Fibroblast of skin of left quadriceps (primary cell): Measurements from ENCODE around the gene DGCR6.
"Not testable (repeated sequence)": the region's sequence is repeated elsewhere in the genome, so short reads cannot be mapped to it uniquely, and the experiment has no call there.

Source experiments
- DNase-seq, 2 experiments: peaks; one replicate each; pipeline ENCODE4 v3.0.0-alpha.2; 2013; ENCODE audit warnings: low read depth in 2 of 2

Gene DGCR6

DNA sequence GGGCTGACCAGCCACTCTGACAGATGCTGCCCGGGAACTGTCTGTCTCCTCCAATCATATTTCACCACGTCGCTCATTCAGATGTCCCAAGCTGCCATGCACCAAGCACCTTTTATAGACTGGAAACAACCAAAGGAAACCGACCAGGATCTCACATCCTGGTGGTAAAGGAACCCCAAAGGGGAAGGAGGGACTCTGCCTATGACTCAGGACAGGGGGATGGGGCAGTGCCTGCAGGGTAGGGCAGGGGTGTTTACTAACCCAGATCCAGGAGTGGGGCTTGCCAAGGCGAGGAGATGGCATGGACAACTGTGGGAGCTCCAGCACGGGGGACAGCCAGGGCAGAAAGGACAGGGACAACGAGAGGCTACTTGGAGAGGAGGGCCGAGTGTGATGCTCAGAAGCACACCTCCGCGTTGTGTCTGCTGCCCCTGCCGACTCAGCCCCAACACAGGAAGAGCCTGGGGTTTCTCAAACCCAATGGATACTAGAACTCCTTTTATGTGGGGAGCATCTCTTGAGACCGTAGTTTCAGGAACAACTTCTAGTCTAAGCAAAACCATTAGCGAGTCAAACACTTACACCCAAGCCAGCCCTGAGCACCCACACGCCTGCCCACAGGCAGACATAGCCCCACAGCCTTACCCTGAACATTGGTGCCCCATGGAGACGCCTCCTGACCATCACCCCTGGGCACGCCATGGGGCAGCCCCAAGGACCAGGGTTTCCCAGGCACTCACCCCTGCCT, 26.0 kb downstream of the DGCR6 start:
- DNase-seq = no peak

DNA sequence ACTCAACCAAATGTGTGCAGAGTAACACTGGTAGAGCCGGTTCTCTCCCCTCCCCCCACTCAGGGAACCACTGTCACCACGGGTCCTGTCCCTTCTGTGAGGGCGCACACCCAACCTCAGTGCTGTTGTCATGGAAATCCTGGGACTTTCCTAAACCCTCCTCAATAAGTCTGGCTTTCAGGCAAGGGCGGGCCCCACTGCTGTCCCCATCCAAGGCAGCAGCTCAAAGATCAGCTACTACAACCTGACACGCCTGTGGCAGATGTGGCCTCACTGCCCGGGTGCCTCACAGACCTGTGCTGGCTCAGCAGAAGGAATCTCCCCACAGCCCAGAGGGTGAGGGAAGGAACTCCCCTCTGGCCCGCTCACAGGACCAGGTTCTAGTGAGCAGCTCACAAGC, 27.8 kb downstream of the DGCR6 start:
- no peak for DNase-seq

DNA sequence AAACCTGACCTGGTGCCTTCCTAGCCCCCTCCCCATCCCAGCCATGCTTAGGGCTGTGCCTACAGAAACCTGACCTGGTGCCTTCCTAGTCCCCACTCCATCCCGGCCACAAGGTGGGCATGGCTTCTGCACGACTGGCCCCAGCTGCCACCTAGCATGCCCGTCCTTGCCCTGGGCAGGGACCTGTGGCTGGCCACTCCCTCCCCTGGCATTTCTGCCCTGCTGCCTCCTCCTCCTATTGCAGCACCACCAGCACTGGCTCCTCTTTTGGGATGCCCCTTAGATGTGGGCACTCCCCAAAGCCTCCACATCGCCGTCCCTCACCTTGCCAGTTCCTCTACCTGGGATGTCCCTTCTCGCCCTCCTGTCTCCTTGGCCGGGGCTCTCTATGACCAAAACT, 28.6 kb downstream of the DGCR6 start:
- not testable (repeated sequence) for DNase-seq

DNA sequence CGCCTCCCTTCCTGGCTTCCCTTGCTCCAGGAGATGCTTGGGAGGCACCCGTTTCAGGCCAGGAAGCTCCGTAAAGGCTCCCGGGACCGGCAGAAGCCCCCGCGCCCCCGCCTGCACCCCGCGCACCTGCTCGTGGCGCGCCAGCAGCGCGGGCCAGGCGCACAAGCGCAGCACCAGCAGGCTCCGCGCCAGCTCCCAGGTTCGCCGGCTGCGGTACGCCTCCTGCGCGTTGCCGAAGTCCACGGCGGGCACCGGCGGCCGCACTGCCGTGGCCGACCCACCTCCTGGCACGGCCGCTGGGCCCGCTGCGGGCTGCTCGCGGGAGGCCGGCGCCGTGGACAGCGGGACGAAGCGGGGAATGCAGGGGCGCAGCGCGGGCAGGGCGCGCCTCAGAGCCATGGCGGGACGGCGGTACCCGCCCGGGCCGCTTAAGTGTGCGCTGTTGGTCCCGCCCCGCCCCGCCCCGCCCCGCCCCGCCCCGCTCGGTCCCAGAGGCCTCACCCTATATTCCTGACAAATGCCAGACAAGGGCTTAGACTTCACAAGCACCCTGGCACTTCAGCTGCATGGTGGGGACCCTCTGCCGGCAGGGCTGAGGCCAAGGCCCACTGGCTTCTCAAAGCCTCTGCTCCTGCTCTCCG, 29.9 kb downstream of the DGCR6 start, which contains the start of gene PRODH:
Gene PRODH (minus strand): TSS at position 405 of the 641 bp plus-strand sequence. CDS start 6 bp downstream, at position 399.
- no peak for DNase-seq

DNA sequence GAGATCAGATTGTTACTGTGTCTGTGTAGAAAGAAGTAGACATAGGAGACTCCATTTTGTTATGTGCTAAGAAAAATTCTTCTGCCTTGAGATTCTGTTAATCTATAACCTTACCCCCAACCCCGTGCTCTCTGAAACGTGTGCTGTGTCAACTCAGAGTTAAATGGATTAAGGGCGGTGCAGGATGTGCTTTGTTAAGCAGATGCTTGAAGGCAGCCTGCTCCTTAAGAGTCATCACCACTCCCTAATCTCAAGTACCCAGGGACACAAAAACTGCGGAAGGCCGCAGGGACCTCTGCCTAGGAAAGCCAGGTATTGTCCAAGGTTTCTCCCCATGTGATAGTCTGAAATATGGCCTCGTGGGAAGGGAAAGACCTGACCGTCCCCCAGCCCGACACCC, 32.6 kb downstream of the DGCR6 start:
- not testable (repeated sequence) for DNase-seq

DNA sequence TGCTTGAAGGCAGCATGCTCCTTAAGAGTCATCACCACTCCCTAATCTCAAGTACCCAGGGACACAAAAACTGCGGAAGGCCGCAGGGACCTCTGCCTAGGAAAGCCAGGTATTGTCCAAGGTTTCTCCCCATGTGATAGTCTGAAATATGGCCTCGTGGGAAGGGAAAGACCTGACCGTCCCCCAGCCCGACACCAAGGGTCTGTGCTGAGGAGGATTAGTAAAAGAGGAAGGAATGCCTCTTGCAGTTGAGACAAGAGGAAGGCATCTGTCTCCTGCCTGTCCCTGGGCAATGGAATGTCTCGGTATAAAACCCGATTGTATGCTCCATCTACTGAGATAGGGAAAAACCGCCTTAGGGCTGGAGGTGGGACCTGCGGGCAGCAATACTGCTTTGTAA, 41.0 kb downstream of the DGCR6 start:
- not testable (repeated sequence) for DNase-seq

DNA sequence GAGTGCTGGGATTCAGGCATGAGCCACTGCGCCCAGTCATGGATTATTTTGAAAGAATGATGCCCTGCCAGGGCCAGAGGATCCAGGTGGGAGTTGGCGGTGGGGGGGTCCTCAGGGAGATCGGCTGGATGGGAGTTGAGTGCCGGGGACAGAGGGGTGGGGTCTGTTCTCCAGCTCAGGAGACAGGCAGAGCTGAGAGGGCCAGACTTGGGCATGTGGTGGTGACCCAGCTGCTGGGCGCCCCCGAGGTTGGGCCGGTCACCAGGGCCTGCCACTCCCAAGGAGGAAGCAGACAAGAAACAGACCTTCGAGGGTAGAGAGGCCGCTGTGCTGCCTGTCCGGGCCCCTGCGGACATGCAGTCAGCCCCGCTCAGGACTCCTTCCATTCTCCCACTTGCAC, 41.8 kb downstream of the DGCR6 start:
- DNase-seq = no peak

DNA sequence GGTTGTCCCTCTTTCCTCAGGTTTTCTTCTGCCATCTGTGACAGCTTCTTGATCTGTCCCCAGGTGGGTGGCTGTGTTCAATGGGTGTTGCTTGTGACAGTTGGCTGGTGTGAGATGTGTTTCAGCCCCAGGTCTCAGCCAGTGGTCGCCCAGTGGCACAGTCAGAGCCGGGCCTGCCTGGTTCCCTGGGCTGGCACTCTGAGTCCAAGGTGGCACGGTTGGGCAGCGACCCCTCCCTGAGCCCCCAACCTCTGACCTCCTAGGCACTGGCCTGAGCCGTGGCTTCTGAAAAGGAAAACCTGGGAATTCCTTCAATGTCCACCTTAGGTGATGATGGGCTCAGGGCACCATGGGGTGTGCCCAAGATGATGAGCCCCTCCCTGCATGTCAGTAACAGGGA, 44.0 kb downstream of the DGCR6 start:
- DNase-seq = no peak

DNA sequence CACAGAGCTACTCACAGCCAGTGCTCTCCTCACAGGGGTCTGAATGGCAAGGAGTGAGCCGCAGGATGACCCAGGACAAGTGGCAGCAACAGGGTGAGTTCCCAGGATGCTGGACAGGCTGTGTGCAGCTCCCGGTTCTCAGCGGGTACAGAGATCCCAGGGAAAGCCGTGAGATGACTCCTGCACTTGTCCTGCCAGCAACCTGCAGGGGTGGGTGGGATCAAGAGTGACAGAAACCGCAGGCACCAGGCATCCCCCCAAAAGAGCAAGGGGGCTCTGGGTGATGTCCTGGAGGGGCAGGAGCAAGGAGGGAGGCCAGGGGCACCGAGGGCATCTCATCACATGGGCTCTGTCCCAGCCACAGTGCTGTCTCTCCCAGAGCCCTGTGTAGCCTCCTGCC, 45.9 kb downstream of the DGCR6 start:
- DNase-seq = no peak

DNA sequence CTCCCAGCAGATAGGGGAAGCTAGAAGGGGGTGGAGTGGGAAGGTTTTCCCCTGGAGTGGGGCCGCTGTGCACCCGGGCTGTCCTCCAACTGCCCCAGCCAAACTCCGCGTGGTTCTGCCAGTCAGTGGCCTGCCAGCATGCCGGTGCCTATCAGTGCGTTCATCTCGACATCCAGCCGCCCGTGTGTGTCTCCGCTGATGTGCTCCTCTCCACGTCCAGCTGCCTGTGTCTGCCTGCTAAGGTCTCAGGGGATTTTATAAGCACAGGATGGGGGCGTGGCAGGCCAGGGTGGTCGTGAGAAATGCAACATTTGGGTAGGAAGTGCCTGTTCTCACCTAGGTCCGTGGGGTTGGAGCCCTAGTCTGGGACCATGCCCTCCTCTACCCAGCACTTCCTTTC, 47.0 kb downstream of the DGCR6 start:
- DNase-seq = not testable (repeated sequence)

DNA sequence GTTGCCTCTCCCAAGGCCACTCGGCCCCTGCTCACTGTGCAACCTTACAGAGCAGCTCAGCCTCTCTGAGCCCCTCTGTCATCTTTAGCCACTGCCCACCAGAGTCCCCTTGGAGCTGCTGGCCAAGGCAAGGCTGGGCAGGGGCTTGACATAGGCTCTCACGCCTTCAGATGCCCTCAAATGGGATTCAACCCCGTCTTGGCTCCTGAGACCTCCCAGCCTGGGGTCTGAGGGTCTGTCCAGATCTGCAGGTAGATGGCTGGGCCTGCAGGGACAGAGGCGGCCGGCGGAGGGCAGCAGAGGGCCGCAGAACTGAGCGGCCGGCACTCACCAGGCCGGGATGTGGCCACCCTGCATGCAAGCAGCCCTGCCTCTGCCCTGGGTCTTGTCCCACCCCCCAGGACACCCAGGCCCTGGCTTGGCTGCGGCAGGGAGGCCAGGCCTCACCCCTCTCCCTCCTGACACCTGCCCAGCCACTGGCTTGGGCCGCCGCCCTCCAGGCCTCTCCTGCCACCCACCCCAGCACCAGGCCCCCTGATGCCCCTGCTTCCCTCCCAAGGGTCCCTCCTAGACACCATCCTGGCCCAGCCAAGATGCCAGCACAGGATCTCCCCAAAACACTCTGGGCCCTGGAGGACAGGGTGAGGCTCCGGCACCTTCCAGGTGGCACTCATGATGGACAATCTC, 48.3 kb downstream of the DGCR6 start:
- DNase-seq = peak in 1 of 2 experiments; percentile 7

DNA sequence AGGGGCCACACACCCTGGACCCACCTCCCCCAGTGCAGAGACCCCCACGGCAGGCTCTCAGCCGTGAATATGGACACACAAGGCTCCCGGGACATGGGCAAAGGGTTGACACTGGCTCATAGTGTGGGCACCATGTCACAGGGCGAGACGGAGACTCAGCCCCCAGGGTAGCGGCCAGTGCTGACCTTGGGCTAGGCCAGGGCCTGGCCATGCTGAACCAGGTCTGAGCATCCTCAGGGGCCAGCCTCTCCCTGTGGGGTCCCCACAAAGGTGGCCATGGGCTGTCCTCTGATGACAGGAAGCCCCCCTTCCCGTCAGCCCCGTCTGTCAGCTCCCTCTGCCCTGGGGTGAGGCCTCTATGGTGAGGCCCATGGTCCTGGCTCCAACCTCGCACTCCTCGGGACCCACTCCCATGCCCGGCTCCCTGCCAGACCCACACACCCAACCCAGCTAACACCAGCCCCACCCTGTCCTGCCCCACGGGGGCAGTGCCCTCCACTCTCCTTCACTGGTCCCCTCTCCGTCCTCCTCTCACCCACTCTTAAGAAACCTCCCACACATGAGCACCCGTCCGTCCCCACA, 49.0 kb downstream of the DGCR6 start:
- DNase-seq = no peak

DNA sequence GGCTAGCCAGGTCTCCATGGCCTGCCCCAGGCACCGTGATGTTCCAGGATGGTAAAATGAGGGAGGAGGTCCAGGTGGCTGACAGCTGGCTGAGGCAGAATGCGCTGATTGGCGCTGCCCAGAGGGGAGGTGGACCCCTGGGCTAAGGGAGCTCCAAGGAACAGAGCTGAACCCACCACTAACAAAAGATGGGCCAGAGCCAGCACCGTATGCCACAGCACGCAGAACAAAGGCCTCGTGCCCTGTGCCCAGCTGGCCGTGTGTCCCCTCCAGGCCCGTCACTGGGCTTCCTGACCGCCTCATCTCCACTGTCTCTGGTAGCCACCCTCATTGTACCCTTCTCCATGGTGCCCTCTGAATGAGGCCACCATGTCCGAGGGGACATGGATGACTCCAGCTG, 49.6 kb downstream of the DGCR6 start:
- DNase-seq = no peak

DNA sequence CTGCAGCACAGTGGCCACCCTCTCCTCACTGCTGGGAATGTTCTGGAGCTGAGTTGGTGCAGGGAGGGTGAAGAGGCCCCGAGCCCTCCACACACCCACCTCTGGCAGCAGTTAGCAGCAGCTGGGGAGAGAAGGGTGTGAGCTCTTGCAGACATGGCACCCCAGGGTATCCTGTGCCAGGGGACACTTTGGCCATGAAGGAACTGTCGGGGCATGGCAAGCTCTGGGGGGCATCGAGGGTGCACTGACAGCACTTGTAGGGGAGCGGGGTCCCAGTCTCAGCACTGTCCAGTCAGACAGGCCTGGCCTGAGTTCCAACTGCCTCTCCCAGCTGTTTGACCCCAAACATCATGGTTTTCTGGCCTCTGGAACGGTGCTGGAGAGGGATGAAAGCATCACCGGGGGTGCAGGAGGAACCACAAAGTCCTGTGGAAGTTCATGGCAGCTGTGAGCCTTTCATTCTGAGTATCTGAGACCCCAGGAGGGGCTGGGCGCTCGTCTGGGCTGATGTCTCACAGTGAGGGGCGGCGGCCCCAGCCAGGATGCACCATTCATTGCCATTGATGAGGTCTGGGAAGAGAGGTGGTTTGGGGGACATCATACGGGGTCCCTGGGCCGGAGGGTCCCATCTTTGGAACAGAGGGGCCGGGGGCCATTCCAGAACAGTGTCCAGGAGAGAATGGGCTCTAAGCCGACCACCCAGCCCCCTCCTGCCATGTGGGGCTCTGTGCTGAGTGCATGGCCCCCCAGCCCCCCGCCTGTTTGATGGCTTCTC, 50.2 kb downstream of the DGCR6 start:
- DNase-seq = not testable (repeated sequence)

DNA sequence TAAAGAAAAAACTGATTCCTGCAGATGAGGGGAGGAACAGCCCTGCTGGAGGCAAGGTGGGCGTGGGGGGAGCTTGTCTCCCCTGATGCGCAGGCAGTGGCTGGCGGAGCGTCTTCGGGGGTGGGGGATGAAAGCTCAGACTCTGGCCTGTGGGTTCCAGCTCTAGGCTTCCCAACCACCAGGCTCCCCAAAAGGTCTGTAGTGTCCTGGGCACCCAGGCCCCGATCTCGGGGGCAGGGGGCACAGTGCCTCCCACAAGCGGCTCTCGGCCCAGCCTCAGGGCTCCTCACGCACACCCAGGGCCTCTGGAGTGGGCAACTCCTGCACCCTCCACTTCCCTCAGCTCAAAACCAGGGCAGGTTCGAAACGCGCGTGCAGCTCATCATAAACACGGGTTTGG, 50.8 kb downstream of the DGCR6 start:
- DNase-seq = not testable (repeated sequence)

DNA sequence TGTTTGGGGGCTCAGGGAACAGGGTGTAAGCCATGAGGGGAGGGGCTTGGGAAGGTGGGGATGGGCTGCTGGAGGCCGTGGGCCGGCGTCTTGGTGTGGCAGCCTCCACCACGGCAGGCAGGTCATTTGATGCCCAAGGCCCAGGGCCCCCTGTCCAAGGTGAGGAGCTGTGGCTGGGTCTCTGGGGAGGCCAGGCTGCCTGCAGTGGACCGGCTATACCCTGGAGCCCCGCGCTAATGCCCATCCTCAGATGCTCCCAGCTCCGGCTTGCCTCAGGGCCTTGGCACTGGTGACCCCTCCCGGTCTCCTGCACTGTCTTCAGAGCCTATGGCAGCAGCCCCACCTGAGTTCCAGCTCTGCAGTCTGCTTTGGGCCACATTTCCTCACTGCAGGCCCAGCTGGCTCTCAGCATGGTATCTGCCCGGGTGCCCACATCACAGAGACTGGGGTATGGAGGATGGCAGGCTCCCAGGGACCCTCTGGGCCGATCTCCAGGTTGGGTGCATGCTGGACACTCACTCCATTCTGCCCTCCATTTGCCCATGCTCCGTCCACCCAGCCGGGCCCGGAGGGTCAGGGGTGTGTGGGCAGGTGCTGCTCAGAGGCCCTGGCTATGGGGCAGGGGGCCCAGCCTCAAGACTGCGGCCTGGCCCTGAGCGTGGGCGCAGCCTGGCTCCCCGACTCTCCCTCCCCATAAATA, 51.7 kb downstream of the DGCR6 start:
- DNase-seq = not testable (repeated sequence)

DNA sequence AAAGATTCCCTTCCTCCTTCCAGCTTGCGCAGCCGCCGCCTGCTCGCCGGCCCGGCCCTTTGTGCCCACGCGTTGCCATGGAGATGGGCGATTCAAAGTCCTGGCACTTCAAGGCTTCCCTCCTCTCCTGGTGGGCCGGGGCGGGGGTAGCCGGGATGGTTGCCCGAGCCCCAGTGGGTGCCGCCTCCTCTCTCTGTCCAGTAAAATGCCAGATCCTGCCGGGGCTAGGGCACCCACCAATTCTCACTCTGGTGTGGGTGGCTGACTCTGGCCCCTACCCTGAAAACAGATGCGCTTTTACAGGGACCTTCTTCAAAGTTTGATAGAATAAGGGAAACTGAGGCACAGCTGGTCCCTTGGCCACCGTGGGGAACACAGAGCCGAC, 52.2 kb downstream of the DGCR6 start:
- not testable (repeated sequence) for DNase-seq

DNA sequence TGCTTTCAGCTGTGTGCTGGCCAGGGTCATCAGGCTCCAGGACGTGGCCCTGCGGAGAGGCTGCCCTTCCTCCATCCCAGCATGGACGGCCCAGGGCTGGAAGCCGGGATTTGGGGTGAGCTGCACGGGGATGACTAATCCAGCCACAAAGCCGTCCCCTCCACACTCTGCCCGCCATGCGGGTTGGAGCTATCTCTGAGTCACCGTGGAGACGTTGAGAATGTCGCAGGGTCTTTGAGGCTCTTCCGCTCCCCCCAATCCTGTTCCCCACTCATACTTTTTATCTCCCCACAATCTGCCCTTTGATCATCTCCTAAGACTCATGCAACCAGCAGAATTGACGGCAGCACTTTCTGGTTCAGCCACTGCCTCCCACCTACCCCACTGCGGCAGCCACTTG, 52.6 kb downstream of the DGCR6 start:
- DNase-seq = not testable (repeated sequence)

DNA sequence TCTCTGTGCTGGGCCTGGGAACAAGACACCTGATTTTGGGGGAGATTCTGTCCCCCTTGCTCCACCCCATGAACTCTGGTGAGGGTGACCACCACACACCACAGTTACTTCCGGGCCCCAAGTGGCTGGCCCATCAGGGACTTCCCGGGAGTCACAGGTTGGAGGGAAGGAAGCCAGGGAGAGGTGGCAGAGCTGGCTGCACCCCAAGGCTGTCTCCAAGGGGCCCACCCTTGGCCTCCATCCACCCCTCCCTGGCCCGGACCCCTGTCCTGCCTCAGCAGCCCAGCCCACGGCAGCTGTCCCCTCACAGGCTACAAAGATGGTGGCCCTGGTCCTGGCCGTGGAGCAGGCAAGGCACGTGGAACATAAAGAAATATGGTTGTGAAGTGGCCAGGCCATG, 53.1 kb downstream of the DGCR6 start:
- DNase-seq = not testable (repeated sequence)

DNA sequence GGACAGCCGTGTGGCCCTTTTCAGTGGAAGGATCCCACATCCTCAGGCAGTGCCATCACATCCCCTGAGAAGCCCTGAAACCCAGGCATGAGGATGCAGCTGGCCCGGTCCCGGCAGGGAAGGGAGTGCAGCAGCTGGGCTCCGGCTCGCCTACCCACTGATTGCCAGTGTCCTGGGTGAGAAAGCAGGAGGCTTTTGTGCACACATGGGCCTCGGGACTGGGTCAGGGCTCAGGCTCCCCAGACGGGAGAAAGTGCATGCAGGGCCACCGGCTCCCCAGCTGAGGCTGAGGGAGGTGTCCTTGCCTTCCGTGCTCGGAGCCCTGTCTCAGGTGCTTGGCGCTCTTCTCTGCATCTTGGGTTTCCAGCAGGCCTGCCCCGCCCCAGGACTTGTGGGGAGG, 53.6 kb downstream of the DGCR6 start:
- not testable (repeated sequence) for DNase-seq
